A172 (cell line): Measurements from ENCODE around the gene TOR1AIP2. TPM values are rescaled to one million over a fixed set of nuclear protein-coding genes. Genes with fewer than 3 reads are reported as not detected.
A peak's percentile ranks its signal among the peaks of the same experiment; 100 is the strongest.
"Not testable (repeated sequence)": the region's sequence is repeated elsewhere in the genome, so short reads cannot be mapped to it uniquely, and the experiment has no call there.

Experiments
- DNase-seq: peaks from one replicate; pipeline ENCODE4 v3.0.0-alpha.2; 2015; ENCODE audit warnings: low spot score
- total RNA-seq: library from RNA; depleted of rRNA; stranded (reverse); fragments of >200 nt; shearing (Covaris generic); gene quantifications from 2 replicates; pipeline ENCODE4 v1.2.3, GENCODE V29; 2014; rRNA removed

Gene TOR1AIP2
- total RNA-seq, 1 experiment from 2014 or later = 143 TPM

DNA sequence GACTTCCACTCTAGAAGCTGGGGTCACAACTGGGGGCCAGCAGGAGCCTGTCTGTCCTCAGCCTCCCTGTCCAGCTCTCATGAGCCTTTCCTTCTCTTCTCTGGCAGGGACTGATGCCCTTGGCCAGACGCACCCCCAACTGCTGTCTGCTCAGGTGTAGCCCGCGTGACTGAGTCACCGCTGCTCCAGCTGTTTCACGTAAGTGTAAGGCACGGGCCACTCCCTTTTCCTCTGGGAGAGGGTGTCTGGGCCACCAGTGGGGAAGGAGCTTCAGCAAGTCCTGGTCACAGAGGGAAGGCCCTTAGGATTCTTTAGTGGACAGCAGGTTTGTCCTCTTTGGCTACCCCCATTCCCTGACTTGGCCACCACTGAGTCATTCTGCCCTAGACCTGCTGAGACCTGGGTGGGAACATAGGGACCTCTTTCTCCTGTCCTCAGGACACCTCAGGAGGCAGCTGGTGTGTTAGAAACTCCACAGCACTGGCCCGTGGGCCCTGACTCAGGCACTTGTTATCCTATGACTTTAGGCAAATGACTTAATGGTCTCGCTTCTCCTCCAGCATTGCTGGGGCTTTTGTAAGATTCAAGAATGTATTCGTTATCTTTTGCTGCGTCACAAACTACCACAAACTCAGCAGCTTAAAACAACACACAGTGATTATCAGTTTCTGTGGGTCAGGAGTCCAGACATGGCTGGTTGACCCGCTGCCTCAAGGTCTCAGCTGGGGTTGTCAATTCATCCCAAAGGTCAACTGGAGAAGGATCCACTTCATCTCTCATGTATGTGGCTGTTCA is 69.7 kb downstream of the TOR1AIP2 start:
- peak; percentile 86 for DNase-seq

- no peak for DNase-seq
These were observed 70.3 kb downstream of the TOR1AIP2 start for GRCh38 chr1:179807291-179807690.

DNA sequence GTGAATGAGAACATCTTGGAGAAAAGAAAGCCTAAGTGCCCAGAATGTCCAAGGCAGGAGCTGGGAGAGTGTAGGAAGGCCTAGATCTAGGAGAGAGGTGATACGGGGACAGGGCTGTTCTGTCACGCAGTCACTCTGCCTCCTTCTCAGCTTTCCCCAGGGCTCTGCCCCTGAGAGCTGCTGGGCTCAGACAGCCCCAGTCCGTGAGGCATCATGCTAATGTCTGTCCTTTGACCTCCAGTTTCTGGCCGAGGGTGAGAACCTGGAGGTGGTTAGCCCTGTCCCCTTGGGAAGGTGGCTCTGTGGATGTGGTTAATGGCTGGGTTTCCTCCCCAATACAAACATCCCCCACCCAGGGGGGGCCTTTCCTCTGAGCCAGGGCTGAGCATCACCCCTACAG is 71.3 kb downstream of the TOR1AIP2 start:
- DNase-seq = no peak

GRCh38 chr1:179805291-179806195 is 72.1 kb downstream of the TOR1AIP2 start:
- DNase-seq = no peak

- DNase-seq = not testable (repeated sequence)
These were observed 73.2 kb downstream of the TOR1AIP2 start for GRCh38 chr1:179804417-179804816.

DNA sequence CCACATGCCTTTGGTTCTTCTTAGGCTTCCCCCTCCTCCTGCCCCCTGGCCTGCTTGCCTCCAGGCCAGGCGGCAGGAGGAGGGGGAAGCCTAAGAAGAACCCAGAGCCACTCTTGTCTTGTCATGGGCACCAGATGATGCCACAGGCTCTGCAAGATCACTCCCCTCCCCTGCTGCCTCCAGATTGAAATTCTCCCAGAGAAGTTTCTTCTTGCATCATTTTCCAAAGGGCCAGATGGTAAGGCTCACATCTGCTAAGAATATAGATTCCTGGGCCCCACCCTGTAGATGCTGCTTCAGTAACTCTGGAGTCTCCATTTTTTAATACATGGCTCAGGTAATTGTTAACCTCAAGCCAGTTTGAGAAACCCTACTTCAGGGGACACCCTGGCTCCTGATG is 73.7 kb downstream of the TOR1AIP2 start:
- no peak for DNase-seq

DNA sequence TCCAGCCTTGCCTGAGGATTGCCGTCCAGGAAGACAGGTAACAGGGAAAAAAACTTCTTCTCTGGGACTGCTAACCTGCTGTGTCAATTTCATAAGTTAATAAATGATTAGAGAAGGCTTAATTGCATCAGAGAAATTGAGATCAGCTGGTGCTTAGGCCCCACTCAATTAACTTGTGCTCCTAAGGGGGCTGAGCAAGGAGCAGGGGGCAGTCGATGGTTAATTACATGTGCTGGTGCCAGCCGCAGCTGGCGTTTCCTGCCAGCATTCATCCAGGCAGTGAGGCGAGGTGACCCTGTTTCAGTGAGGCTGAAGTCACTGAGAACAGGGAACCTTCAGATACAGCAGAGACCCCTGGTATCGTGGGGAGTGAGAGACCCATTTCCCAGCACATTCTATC is 74.5 kb downstream of the TOR1AIP2 start:
- DNase-seq = no peak

- DNase-seq = no peak
These were observed 77.1 kb downstream of the TOR1AIP2 start for GRCh38 chr1:179800481-179800880.

GRCh38 chr1:179798864-179799516 is 78.6 kb downstream of the TOR1AIP2 start:
- no peak for DNase-seq

GRCh38 chr1:179798213-179798863 is 79.3 kb downstream of the TOR1AIP2 start:
- no peak for DNase-seq

DNA sequence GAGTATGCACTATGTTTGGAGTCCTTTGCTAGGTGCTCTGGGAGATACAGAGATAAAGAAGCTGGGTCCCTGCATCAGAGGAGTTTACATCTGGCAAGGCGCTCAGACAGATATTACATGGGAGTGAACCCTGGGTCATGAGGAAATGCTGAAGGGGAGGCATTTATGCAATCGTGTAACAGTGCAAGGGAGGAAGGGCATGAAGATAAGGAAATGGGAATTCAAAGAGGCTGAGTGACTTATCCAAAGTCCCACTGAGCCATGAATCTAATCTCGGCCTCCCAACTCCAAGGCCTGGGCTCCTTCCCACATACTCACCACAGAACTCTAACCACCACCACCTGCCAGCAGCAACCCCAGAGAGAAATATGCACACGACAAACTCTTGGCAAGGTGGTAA is 82.9 kb downstream of the TOR1AIP2 start:
- peak; percentile 60 for DNase-seq

DNA sequence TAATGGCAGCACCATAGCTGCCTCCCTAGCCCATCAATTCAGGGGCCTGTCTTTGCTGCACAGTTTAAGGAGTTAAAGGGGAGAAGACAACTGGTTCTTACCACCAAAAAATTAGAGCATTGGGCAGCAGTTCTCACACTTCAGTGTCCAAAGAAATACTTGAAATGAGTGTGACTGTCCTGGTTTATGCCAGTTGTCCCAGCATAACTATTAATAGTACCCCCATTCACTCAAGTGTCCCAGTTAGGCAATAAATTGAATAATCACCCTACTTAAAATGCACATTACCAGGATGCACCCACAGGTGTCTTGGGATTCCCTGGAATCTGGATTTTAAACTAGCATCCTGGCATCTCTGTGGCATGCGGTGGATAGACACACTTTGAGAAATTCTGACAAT is 83.5 kb downstream of the TOR1AIP2 start:
- DNase-seq = no peak

GRCh38 chr1:179793281-179793680 is 84.3 kb downstream of the TOR1AIP2 start:
- no peak for DNase-seq

Other genes with a start within 250 kb of the TOR1AIP2 start
- gene FAM163A, start 134.5 kb downstream of the TOR1AIP2 start, total RNA-seq = 0.10 and 0.24 TPM in 2 replicates
- 53.3 and 57.7 TPM in 2 replicates for gene TOR1AIP1, start 4.5 kb upstream of the TOR1AIP2 start, total RNA-seq
- gene CEP350, start 77.0 kb upstream of the TOR1AIP2 start, total RNA-seq = 30.3 and 46.0 TPM in 2 replicates